ENCODE measurements around the gene PNMA8C.

DNA sequence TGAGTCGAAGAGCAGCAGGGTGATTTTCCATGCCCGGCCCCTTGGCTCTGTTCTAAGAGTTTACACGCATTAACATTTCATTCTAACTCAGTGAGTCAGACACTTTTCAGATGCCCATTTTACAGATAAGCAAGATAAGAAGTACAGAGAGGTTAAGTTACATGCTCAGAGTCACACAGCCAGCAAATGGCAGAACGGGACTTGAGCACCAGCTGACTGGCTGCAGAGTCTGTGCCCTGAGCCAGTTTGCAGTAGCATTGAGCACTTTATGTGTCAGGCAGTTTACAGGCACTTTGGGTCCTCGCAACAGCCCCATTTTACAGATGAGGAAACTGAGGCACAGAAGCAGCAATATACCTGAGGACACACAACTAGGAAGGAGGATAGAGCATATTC lies 34.3 kb downstream of the PNMA8C start:
- TF ChIP-seq, protein P1, sequence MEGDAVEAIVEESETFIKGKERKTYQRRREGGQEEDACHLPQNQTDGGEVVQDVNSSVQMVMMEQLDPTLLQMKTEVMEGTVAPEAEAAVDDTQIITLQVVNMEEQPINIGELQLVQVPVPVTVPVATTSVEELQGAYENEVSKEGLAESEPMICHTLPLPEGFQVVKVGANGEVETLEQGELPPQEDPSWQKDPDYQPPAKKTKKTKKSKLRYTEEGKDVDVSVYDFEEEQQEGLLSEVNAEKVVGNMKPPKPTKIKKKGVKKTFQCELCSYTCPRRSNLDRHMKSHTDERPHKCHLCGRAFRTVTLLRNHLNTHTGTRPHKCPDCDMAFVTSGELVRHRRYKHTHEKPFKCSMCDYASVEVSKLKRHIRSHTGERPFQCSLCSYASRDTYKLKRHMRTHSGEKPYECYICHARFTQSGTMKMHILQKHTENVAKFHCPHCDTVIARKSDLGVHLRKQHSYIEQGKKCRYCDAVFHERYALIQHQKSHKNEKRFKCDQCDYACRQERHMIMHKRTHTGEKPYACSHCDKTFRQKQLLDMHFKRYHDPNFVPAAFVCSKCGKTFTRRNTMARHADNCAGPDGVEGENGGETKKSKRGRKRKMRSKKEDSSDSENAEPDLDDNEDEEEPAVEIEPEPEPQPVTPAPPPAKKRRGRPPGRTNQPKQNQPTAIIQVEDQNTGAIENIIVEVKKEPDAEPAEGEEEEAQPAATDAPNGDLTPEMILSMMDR (IDR thresholded peaks at IDR 0.05), result no peak
- no peak for TF ChIP-seq POLR2A (IDR thresholded peaks at IDR 0.05)
